ENCODE measurements around the gene CPOX.

The CPOX gene

GRCh38 chr3:98596541-98597500 is 3.4 kb upstream of the CPOX start:
- Histone ChIP-seq H2AFZ (ENCODE audit: low read length) (no peak overlapping the region), H3K9me2 (replicated peaks; ENCODE audit: insufficient read depth, low read length) (no peaks in the 10 kb centered on the region), H3K4me3 (ENCODE audit: low read length) (no peak overlapping the region), H3K9me3 (replicated peaks; ENCODE audit: insufficient read depth, low read length) (no peaks in the 10 kb centered on the region), H4K20me1 (ENCODE audit: insufficient read depth, low read length) (no peaks in the 10 kb centered on the region), H3K79me2 (ENCODE audit: low read length) (peaks cover 12% of the 10 kb centered on the region), H3K4me2 (ENCODE audit: low read depth, low read length) (no peak overlapping the region), H3K36me3 (replicated peaks; ENCODE audit: insufficient read depth, low read length) (no peaks in the 10 kb centered on the region), H3F3A (ENCODE audit: insufficient read depth, low read length) (no peaks in the 10 kb centered on the region), H3K9ac (ENCODE audit: low read length) (no peak overlapping the region), H3K27ac (ENCODE audit: low read length) (no peak overlapping the region), H3K4me1 (ENCODE audit: low read length) (peaks cover 26% of the 10 kb centered on the region), H3K27me3 (replicated peaks; ENCODE audit: insufficient read depth, low read length) (no peaks in the 10 kb centered on the region)
- TF ChIP-seq EZH2phosphoT487 (IDR thresholded peaks at IDR 0.05; ENCODE audit: low read length) (no peak), EZH2 (optimal IDR thresholded peaks at IDR 0.05; ENCODE audit: low read depth, low read length) (no peak), CTCF (IDR thresholded peaks at IDR 0.05; ENCODE audit: low read length) (peak; percentile 76)
- DNase-seq: peak; percentile 64

GRCh38 chr3:98596087-98596486 is 2.7 kb upstream of the CPOX start:
- Histone ChIP-seq H4K20me1 (ENCODE audit: insufficient read depth, low read length) (no peaks in the 10 kb centered on the region), H3F3A (ENCODE audit: insufficient read depth, low read length) (no peaks in the 10 kb centered on the region), H3K36me3 (replicated peaks; ENCODE audit: insufficient read depth, low read length) (no peaks in the 10 kb centered on the region), H2AFZ (ENCODE audit: low read length) (no peak overlapping the region), H3K4me1 (ENCODE audit: low read length) (peaks cover 30% of the 10 kb centered on the region), H3K9ac (ENCODE audit: low read length) (no peak overlapping the region), H3K4me3 (ENCODE audit: low read length) (no peak overlapping the region), H3K4me2 (ENCODE audit: low read depth, low read length) (no peak overlapping the region), H3K27me3 (replicated peaks; ENCODE audit: insufficient read depth, low read length) (no peaks in the 10 kb centered on the region), H3K79me2 (ENCODE audit: low read length) (peaks cover 12% of the 10 kb centered on the region), H3K9me3 (replicated peaks; ENCODE audit: insufficient read depth, low read length) (no peaks in the 10 kb centered on the region), H3K27ac (ENCODE audit: low read length) (no peak overlapping the region), H3K9me2 (replicated peaks; ENCODE audit: insufficient read depth, low read length) (no peaks in the 10 kb centered on the region)
- DNase-seq: no peak
- no peak for TF ChIP-seq EZH2phosphoT487 (IDR thresholded peaks at IDR 0.05; ENCODE audit: low read length)
- no peak for TF ChIP-seq EZH2 (optimal IDR thresholded peaks at IDR 0.05; ENCODE audit: low read depth, low read length)
- TF ChIP-seq CTCF (IDR thresholded peaks at IDR 0.05; ENCODE audit: low read length): no peak

- no peaks in the 10 kb centered on the region for H4K20me1 ChIP-seq (ENCODE audit: insufficient read depth, low read length)
- H3K4me1 ChIP-seq (ENCODE audit: low read length): peaks cover 22% of the 10 kb centered on the region
- no peak overlapping the region for H2AFZ ChIP-seq (ENCODE audit: low read length)
- peaks cover 12% of the 10 kb centered on the region for H3K79me2 ChIP-seq (ENCODE audit: low read length)
- no peak for TF ChIP-seq EZH2phosphoT487 (IDR thresholded peaks at IDR 0.05; ENCODE audit: low read length)
- TF ChIP-seq CTCF (IDR thresholded peaks at IDR 0.05; ENCODE audit: low read length): no peak
- TF ChIP-seq EZH2 (optimal IDR thresholded peaks at IDR 0.05; ENCODE audit: low read depth, low read length): no peak
- H3K9me2 ChIP-seq (replicated peaks; ENCODE audit: insufficient read depth, low read length): no peaks in the 10 kb centered on the region
- H3K9ac ChIP-seq (ENCODE audit: low read length): no peak overlapping the region
- no peaks in the 10 kb centered on the region for H3K36me3 ChIP-seq (replicated peaks; ENCODE audit: insufficient read depth, low read length)
- no peaks in the 10 kb centered on the region for H3F3A ChIP-seq (ENCODE audit: insufficient read depth, low read length)
- H3K4me2 ChIP-seq (ENCODE audit: low read depth, low read length): no peak overlapping the region
- no peak overlapping the region for H3K27ac ChIP-seq (ENCODE audit: low read length)
- H3K4me3 ChIP-seq (ENCODE audit: low read length): no peak overlapping the region
- no peaks in the 10 kb centered on the region for H3K9me3 ChIP-seq (replicated peaks; ENCODE audit: insufficient read depth, low read length)
- DNase-seq: no peak
- H3K27me3 ChIP-seq (replicated peaks; ENCODE audit: insufficient read depth, low read length): no peaks in the 10 kb centered on the region
These were observed 1.4 kb upstream of the CPOX start for GRCh38 chr3:98594628-98595324.
